ENCODE measurements around the gene CFAP157.
"Not testable (repeated sequence)": the region's sequence is repeated elsewhere in the genome, so short reads cannot be mapped to it uniquely, and the experiment has no call there.

CFAP157 gene

GRCh38 chr9:127756776-127757175 is 50.0 kb downstream of the CFAP157 start:
- peaks cover 38% of the 10 kb centered on the region for H3K4me1 Mint-ChIP-seq (ENCODE audit: low read depth)
- intact Hi-C loops (cut with micrococcal nuclease); H3K27me3 Mint-ChIP-seq; H3K27ac Mint-ChIP-seq; H3K4me3 Mint-ChIP-seq; H3K9me3 Mint-ChIP-seq: not testable (repeated sequence)
- H3K36me3 Mint-ChIP-seq (ENCODE audit: low read depth) = peaks cover 38% of the 10 kb centered on the region

DNA sequence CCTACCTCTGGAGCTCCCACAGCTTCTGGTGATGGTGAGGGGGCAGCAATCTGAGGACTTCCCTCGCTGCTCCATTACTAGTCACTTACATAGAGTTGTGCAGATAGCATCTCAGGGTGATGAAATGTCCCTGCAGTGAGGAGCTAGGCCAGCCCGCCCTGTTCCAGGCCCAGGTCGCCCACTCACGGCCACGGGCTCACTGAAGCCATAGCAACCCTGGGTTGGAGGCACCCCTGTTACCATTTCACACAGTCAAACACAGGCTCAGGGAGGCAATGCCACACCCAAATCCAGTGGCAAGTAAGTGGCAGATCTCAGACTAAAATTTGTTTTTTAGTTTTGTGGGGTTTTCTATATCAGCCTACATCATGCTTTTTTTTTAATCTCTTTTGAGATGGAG is 52.1 kb downstream of the CFAP157 start:
- H3K9me3 Mint-ChIP-seq = no peaks in the 10 kb centered on the region
- H3K36me3 Mint-ChIP-seq (ENCODE audit: low read depth) = peaks cover 27% of the 10 kb centered on the region
- no peak overlapping the region for H3K27ac Mint-ChIP-seq

GRCh38 chr9:127761061-127761460 is 54.3 kb downstream of the CFAP157 start:
- H3K4me1 Mint-ChIP-seq (ENCODE audit: low read depth) = peaks cover 56% of the 10 kb centered on the region
- no peak overlapping the region for H3K4me3 Mint-ChIP-seq
- H3K27me3 Mint-ChIP-seq = no peaks in the 10 kb centered on the region
- no peaks in the 10 kb centered on the region for H3K9me3 Mint-ChIP-seq
- intact Hi-C loops (cut with micrococcal nuclease) = loop anchor here (5.0 kb wide), 1 partner anchor 36 kb away; no protein-coding TSS in a partner anchor
- H3K27ac Mint-ChIP-seq = peak overlapping the region; percentile 86
- H3K36me3 Mint-ChIP-seq (ENCODE audit: low read depth) = peaks cover 35% of the 10 kb centered on the region

More for the DNA sequence above, 52.1 kb downstream of the CFAP157 start:
- peaks cover 45% of the 10 kb centered on the region for H3K4me1 Mint-ChIP-seq (ENCODE audit: low read depth)
- intact Hi-C loops (cut with micrococcal nuclease) = no loop called here
- H3K4me3 Mint-ChIP-seq = no peak overlapping the region
- H3K27me3 Mint-ChIP-seq = no peaks in the 10 kb centered on the region

DNA sequence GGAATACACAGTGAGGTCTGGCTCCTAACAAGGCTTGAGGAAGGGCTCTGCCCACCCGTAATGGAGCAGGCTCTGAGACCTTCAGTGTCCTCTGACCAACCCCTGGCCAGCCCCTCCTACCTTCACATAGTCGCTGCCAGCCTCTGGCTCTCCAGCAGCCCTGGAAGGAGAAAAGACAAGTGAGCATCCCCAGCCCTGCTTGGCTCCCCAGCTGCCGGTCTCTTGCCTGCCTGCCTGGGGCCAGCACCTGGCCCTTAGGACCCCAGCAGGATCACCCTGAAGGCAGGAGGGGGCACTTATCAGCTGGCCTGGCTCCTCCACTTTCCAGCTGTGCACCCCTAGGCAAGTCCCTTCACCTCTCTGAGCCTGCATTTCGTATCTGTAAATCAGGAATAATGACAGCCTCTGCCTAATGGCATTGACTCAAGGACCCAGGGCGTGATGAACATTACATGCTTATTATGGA is 54.7 kb downstream of the CFAP157 start:
- Mint-ChIP-seq H3K4me3 (no peak overlapping the region), H3K27ac (peak overlapping the region; percentile 86), H3K36me3 (ENCODE audit: low read depth) (peaks cover 40% of the 10 kb centered on the region), H3K9me3 (no peaks in the 10 kb centered on the region), H3K27me3 (no peaks in the 10 kb centered on the region), H3K4me1 (ENCODE audit: low read depth) (peaks cover 61% of the 10 kb centered on the region)
- intact Hi-C loops (cut with micrococcal nuclease) = loop anchor here (5.0 kb wide), 1 partner anchor 36 kb away; no protein-coding TSS in a partner anchor

GRCh38 chr9:127762111-127762676 is 55.4 kb downstream of the CFAP157 start:
- H3K27me3 Mint-ChIP-seq = no peaks in the 10 kb centered on the region
- H3K4me1 Mint-ChIP-seq (ENCODE audit: low read depth) = peaks cover 68% of the 10 kb centered on the region
- no peaks in the 10 kb centered on the region for H3K9me3 Mint-ChIP-seq
- intact Hi-C loops (cut with micrococcal nuclease) = loop anchor here (5.0 kb wide), 1 partner anchor 35 kb away; no protein-coding TSS in a partner anchor
- peak overlapping the region; percentile 64 for H3K4me3 Mint-ChIP-seq
- H3K36me3 Mint-ChIP-seq (ENCODE audit: low read depth) = peaks cover 46% of the 10 kb centered on the region
- peak overlapping the region; percentile 86 for H3K27ac Mint-ChIP-seq

DNA sequence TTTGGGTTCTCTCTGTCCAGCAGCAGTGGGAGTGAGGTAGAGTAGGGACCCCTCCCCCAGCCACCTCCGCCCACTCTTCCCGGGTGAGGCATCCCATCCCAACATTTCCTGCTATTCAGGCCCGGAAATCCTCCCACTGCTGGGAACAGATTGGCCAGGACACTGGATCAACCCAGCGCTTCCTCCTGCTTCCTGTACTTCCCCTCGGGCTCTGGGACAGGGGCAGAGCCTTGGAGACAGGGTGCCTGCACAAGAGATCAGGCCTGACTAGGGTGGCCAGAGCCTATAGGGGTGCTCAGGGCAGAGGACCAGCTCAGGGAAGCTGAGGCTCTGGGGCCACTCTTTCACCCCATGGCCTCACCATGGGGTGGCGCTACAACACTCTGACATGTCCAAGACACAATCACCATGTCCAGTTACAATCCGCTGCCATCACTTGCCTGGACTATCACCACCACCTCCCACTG is 57.2 kb downstream of the CFAP157 start:
- peaks cover 77% of the 10 kb centered on the region for H3K4me1 Mint-ChIP-seq (ENCODE audit: low read depth)

DNA sequence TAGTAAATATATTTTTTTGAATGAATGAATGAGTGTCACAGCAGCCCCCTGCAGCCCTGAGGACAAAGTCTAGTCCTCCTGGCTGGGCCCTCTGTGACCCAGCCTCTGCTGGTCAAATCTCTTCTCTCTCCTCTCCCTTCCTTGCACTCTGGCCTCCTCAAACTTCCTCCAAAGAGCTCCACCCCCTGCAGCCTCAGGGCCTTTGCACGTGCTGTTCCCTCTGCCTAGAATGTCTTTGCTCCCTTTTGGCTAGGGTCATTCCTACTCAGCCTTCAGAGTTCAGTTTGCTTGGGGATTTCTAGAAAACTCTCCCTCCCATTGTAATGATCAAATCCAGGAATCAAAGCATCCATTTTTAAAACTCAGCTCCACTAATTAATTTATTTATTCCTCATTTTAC is 58.6 kb downstream of the CFAP157 start:
- peak overlapping the region; percentile 51 for H3K27ac Mint-ChIP-seq
- peaks cover 48% of the 10 kb centered on the region for H3K36me3 Mint-ChIP-seq (ENCODE audit: low read depth)
- intact Hi-C loops (cut with micrococcal nuclease) = no loop called here

More for the DNA sequence above, 57.2 kb downstream of the CFAP157 start:
- peak overlapping the region; percentile 51 for H3K27ac Mint-ChIP-seq
- H3K4me3 Mint-ChIP-seq = no peak overlapping the region
- H3K36me3 Mint-ChIP-seq (ENCODE audit: low read depth) = peaks cover 48% of the 10 kb centered on the region
- intact Hi-C loops (cut with micrococcal nuclease) = loop anchor here (1.0 to 5.0 kb wide), 2 partner anchors 19 to 33 kb away; no protein-coding TSS in a partner anchor
- no peaks in the 10 kb centered on the region for H3K27me3 Mint-ChIP-seq
- no peaks in the 10 kb centered on the region for H3K9me3 Mint-ChIP-seq

More for the DNA sequence above, 58.6 kb downstream of the CFAP157 start:
- Mint-ChIP-seq H3K4me3 (no peak overlapping the region), H3K4me1 (ENCODE audit: low read depth) (peaks cover 89% of the 10 kb centered on the region), H3K27me3 (no peaks in the 10 kb centered on the region), H3K9me3 (no peaks in the 10 kb centered on the region)
